ENCODE measurements around the gene PPP4R3B. TPM values are rescaled to one million over a fixed set of nuclear protein-coding genes. Genes with fewer than 3 reads are reported as not detected.
A peak's percentile ranks its signal among the peaks of the same experiment; 100 is the strongest.

The PPP4R3B gene
- total and polyA plus RNA-seq, 2 of the 13 experiments (the other 11 are each of a cell fraction or from before 2014, with no cell fraction given), result 24.2 to 53.0 TPM

DNA sequence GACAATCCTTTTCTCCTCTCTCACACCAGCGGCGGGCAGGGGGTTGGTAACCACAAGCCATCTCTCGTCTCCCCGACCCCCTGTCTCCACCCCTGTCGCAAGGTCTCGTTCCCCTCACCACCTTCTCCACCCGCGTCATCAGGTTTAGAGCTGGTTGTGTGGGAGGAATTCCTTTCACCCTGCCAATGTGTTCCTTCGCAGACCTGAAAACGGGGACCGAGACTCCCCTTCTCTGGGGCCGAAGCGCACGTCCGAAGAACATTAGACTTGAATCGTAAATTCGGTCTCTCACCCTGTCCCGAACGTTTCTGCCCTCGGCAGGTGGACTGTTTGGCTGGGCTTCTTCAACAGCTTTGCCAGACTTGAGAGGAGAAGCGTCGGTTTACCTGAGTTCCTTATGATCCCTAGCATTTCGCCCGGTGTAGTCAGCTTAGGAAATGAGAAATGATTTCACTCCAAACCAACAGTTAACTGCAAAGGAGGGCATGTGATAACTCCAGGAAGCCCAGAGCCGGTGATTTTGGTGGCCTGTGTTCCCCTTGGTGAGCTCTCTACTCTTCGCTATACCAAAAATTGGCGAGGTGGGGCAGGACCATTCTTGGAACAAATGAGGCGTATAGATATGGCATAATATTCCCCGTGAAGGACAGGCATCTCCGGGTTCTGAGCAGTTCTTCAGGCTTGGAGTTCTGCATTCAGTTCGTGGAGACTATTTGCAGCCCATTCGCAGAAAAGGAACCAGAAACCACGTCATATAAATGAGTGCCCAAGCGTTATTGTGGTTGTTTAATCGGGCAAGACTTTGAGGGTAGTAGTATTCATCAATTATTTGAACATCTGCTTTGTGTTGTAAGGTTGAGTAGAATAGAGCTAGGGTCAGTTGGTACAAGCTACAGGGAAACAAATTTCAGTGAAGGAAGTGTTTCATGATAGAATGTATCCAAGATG is 97.2 kb downstream of the PPP4R3B start (continued):
- TF ChIP-seq ZNF318 (CRISPR knock-in tag; IDR thresholded peaks at IDR 0.05) (0 out of 2 replicates have a peak, but pooled peaks have one; percentile 31), ZNF558 (CRISPR knock-in tag; IDR thresholded peaks at IDR 0.05; ENCODE audit: borderline replicate concordance) (0 out of 2 replicates have a peak, but pooled peaks have one; percentile 3), ZMYM2 (CRISPR knock-in tag; IDR thresholded peaks at IDR 0.05) (0 out of 2 replicates have a peak, but pooled peaks have one; percentile 31), ESRRA (CRISPR knock-in tag; IDR thresholded peaks at IDR 0.05; ENCODE audit: low read depth) (0 out of 2 replicates have a peak, but pooled peaks have one; percentile 2), ZNF780A (CRISPR knock-in tag; IDR thresholded peaks at IDR 0.05) (no peak), ZNF143 (CRISPR knock-in tag; IDR thresholded peaks at IDR 0.05) (no peak), FOXP4 (CRISPR knock-in tag; IDR thresholded peaks at IDR 0.05) (no peak), ATF7-NPFF (CRISPR knock-in tag; IDR thresholded peaks at IDR 0.05; ENCODE audit: low read depth) (no peak), TSC22D2 (CRISPR knock-in tag; IDR thresholded peaks at IDR 0.05; ENCODE audit: borderline replicate concordance) (0 out of 2 replicates have a peak, but pooled peaks have one; percentile 2), ZNF317 (CRISPR knock-in tag; IDR thresholded peaks at IDR 0.05) (0 out of 2 replicates have a peak, but pooled peaks have one; percentile 9)
- TF ChIP-seq, protein P1, sequence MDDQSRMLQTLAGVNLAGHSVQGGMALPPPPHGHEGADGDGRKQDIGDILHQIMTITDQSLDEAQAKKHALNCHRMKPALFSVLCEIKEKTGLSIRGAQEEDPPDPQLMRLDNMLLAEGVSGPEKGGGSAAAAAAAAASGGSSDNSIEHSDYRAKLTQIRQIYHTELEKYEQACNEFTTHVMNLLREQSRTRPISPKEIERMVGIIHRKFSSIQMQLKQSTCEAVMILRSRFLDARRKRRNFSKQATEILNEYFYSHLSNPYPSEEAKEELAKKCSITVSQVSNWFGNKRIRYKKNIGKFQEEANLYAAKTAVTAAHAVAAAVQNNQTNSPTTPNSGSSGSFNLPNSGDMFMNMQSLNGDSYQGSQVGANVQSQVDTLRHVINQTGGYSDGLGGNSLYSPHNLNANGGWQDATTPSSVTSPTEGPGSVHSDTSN (CRISPR knock-in tag; IDR thresholded peaks at IDR 0.05; ENCODE audit: borderline replicate concordance), result no peak
